Mesothelial cell of epicardium (in vitro differentiated cells): ENCODE data around the gene TANC1. TPM values are rescaled to one million over a fixed set of nuclear protein-coding genes. Genes with fewer than 3 reads are reported as not detected.

Source experiments
- DNase-seq, 2 experiments: peaks; one replicate each; pipeline ENCODE4 v3.0.0; 2021; ENCODE audit warnings: low spot score in 2 of 2; ENCODE audit not compliant: unreplicated experiment in 2 of 2
- H3K27ac Mint-ChIP-seq: 2 replicates; pipeline ENCODE4 v1.8.0; 2021; ENCODE audit warnings: mixed read lengths
- H3K27me3 Mint-ChIP-seq: 2 replicates; pipeline ENCODE4 v1.8.0; 2021; ENCODE audit warnings: low read depth, mixed read lengths
- H3K36me3 Mint-ChIP-seq: 2 replicates; pipeline ENCODE4 v1.8.0; 2021; ENCODE audit warnings: mixed read lengths
- H3K4me1 Mint-ChIP-seq: 2 replicates; pipeline ENCODE4 v1.8.0; 2021; ENCODE audit warnings: mixed read lengths
- H3K4me3 Mint-ChIP-seq: 2 replicates; pipeline ENCODE4 v1.8.0; 2021; ENCODE audit warnings: mild to moderate bottlenecking, moderate library complexity, mixed read lengths
- H3K9me3 Mint-ChIP-seq: 2 replicates; pipeline ENCODE4 v1.8.0; 2021; ENCODE audit warnings: mixed read lengths
- total RNA-seq: library from RNA; stranded (reverse); gene quantifications from 3 replicates; pipeline ENCODE4 v1.2.1, GENCODE V29; 2021
- TF ChIP-seq, protein P1 (sequence below): fragments of 200-600 bp; sonication (generic); IDR thresholded peaks from one replicate; pipeline ENCODE4 v1.5.0; 2021; ENCODE audit warnings: antibody characterized with exemption; ENCODE audit not compliant: unreplicated experiment

TANC1 gene
- total RNA-seq, 1 donor from 2014 or later, result 138 TPM

- TF ChIP-seq, protein P1, sequence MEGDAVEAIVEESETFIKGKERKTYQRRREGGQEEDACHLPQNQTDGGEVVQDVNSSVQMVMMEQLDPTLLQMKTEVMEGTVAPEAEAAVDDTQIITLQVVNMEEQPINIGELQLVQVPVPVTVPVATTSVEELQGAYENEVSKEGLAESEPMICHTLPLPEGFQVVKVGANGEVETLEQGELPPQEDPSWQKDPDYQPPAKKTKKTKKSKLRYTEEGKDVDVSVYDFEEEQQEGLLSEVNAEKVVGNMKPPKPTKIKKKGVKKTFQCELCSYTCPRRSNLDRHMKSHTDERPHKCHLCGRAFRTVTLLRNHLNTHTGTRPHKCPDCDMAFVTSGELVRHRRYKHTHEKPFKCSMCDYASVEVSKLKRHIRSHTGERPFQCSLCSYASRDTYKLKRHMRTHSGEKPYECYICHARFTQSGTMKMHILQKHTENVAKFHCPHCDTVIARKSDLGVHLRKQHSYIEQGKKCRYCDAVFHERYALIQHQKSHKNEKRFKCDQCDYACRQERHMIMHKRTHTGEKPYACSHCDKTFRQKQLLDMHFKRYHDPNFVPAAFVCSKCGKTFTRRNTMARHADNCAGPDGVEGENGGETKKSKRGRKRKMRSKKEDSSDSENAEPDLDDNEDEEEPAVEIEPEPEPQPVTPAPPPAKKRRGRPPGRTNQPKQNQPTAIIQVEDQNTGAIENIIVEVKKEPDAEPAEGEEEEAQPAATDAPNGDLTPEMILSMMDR, result no peak
- H3K27ac Mint-ChIP-seq, result peak overlapping the region; percentile 75
- no peaks in the 10 kb centered on the region for H3K27me3 Mint-ChIP-seq
- DNase-seq, result no peak
- H3K4me3 Mint-ChIP-seq, result no peak overlapping the region
- peaks cover 9% of the 10 kb centered on the region for H3K4me1 Mint-ChIP-seq
- H3K9me3 Mint-ChIP-seq, result peaks cover 3% of the 10 kb centered on the region
- peaks cover 25% of the 10 kb centered on the region for H3K36me3 Mint-ChIP-seq
These were observed 34.1 kb downstream of the TANC1 start for GRCh38 chr2:159002462-159003111.

- Mint-ChIP-seq H3K4me3 (no peak overlapping the region), H3K27me3 (no peaks in the 10 kb centered on the region), H3K27ac (peak overlapping the region; percentile 75), H3K36me3 (peaks cover 29% of the 10 kb centered on the region), H3K4me1 (peaks cover 7% of the 10 kb centered on the region), H3K9me3 (peaks cover 4% of the 10 kb centered on the region)
- DNase-seq, result no peak
- TF ChIP-seq, protein P1, result no peak
These were observed 35.1 kb downstream of the TANC1 start for GRCh38 chr2:159003555-159003954.

DNA sequence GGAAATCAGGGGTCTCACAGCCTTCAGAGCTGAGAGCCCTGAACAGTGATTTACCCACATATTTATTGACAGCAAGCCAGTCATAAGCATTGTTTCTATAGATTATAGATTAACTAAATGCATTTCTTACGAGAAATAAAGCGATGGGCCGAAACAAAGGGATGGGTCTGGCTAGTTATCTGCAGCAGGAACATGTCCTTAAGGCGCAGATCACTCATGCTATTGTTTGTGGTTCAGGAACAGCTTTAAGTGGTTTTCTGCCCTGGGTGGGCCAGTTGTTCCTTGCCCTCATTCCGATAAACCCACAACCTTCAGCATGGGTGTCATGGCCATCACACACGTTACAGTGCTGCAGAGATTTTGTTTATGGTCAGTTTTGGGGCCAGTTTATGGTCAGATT is 36.4 kb downstream of the TANC1 start:
- peak overlapping the region; percentile 69 for H3K27ac Mint-ChIP-seq
- H3K9me3 Mint-ChIP-seq, result peaks cover 8% of the 10 kb centered on the region
- H3K27me3 Mint-ChIP-seq, result no peaks in the 10 kb centered on the region
- peaks cover 13% of the 10 kb centered on the region for H3K4me1 Mint-ChIP-seq
- DNase-seq, result no peak
- TF ChIP-seq, protein P1, result no peak
- peaks cover 37% of the 10 kb centered on the region for H3K36me3 Mint-ChIP-seq
- no peak overlapping the region for H3K4me3 Mint-ChIP-seq

DNA sequence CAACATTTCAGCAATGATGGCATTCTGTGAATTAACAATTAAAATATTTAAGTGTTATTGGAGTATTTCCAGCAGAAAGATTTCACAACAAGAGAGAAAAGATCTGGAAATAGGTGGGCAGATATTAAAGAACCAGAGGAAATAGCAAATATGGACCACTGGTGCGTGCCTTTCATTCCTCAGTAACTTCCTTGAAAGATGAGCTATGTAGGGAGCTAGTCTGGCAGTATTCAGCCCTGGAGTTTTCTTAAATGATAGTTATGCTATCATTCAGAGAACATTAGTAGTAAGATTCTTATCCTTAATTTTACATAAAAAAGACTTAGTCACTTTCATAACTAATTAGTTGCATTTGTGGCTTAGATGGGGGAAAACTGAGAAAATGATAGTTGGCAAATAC is 41.5 kb downstream of the TANC1 start:
- TF ChIP-seq, protein P1, result no peak

GRCh38 chr2:159010340-159010739 is 41.9 kb downstream of the TANC1 start:
- TF ChIP-seq, protein P1, result no peak
- Mint-ChIP-seq H3K4me3 (peak overlapping the region; percentile 8), H3K36me3 (peaks cover 53% of the 10 kb centered on the region), H3K4me1 (peaks cover 31% of the 10 kb centered on the region), H3K27ac (peak overlapping the region; percentile 93), H3K9me3 (peaks cover 21% of the 10 kb centered on the region), H3K27me3 (no peaks in the 10 kb centered on the region)
- DNase-seq, result no peak

More for the DNA sequence above, 41.5 kb downstream of the TANC1 start:
- Mint-ChIP-seq H3K27ac (peak overlapping the region; percentile 93), H3K27me3 (no peaks in the 10 kb centered on the region), H3K36me3 (peaks cover 51% of the 10 kb centered on the region), H3K4me1 (peaks cover 31% of the 10 kb centered on the region), H3K4me3 (no peak overlapping the region), H3K9me3 (peaks cover 19% of the 10 kb centered on the region)
- no peak for DNase-seq
